Gastroesophageal sphincter (tissue), 3 donors: ENCODE measurements around the gene ZNF91.

Experiments used
- CTCF ChIP-seq, 4 experiments: fragments of 200-600 bp in 2 of 4; fragments of 450-650 bp in 2 of 4; sonication (generic) in 1 of 4; IDR thresholded peaks; one replicate each; pipeline ENCODE4 v1.5.1; 2017 to 2019; ENCODE audit warnings: antibody characterized with exemption in 4 of 4, mild to moderate bottlenecking in 2 of 4, moderate library complexity in 2 of 4
- EP300 ChIP-seq: sonication (generic); formaldehyde crosslinking; IDR thresholded peaks from one replicate; pipeline ENCODE4 v1.6.1; 2017; ENCODE audit warnings: antibody characterized with exemption, mild to moderate bottlenecking
- POLR2A ChIP-seq, 2 donors: fragments of 450-650 bp; IDR thresholded peaks; one replicate each; pipeline ENCODE4 v1.6.1; 2017; ENCODE audit warnings: antibody characterized with exemption in 2 of 2, mild to moderate bottlenecking in 2 of 2, moderate library complexity in 1 of 2
- POLR2AphosphoS5 ChIP-seq: sonication (generic); formaldehyde crosslinking; IDR thresholded peaks from one replicate; pipeline ENCODE4 v1.6.1; 2017; ENCODE audit warnings: antibody characterized with exemption

GRCh38 chr19:23440207-23440606, 44.9 kb upstream of the ZNF91 start:
- no peak for TF ChIP-seq CTCF (IDR thresholded peaks at IDR 0.05)
- no peak for TF ChIP-seq POLR2AphosphoS5
- no peak for TF ChIP-seq POLR2A (IDR thresholded peaks at IDR 0.05)
- no peak for TF ChIP-seq EP300
